Large intestine (tissue), 12 donors: Measurements from ENCODE around the gene TMEM92. TPM values are rescaled to one million over a fixed set of nuclear protein-coding genes. Genes with fewer than 3 reads are reported as not detected.

Source experiments
- DNase-seq, 2 donors: peaks; one replicate each; pipeline versions ENCODE4 v3.0.0 to v3.0.0-alpha.2; 2013
- H3K27ac ChIP-seq: one replicate; pipeline ENCODE4 v1.5.1; 2013; ENCODE audit warnings: low read length
- H3K27me3 ChIP-seq: 2 replicates; pipeline ENCODE4 v1.6.1; 2013; ENCODE audit warnings: low read length; ENCODE audit not compliant: control insufficient read depth, insufficient read depth
- H3K36me3 ChIP-seq: 2 replicates; pipeline ENCODE4 v1.6.1; 2013; ENCODE audit warnings: low read length; ENCODE audit not compliant: control insufficient read depth, insufficient read depth
- H3K4me1 ChIP-seq: one replicate; pipeline ENCODE4 v1.6.1; 2013; ENCODE audit warnings: low read length; ENCODE audit not compliant: control insufficient read depth, insufficient read depth
- H3K4me3 ChIP-seq: one replicate; pipeline ENCODE4 v1.5.1; 2013; ENCODE audit warnings: low read length
- H3K9me3 ChIP-seq: one replicate; pipeline ENCODE4 v1.6.1; 2013; ENCODE audit warnings: mild to moderate bottlenecking, low read depth, low read length, moderate library complexity; ENCODE audit not compliant: control insufficient read depth
- WGBS: methylation state at CpG from one replicate; pipeline ENCODE4 v1.1.5; 2013; ENCODE audit warnings: low lambda C conversion rate; ENCODE audit not compliant: insufficient coverage; 5-methylcytosine and 5-hydroxymethylcytosine counted together
- long read RNA-seq, 11 donors: transcript quantifications; one replicate each; lab custom pipeline, GENCODE V29; 2026
- polyA plus RNA-seq: library from polyadenylated mRNA; unstranded; fragments of 120-200 nt; gene quantifications from one replicate; pipeline ENCODE4 v1.2.1, GENCODE V29; 2013

The TMEM92 gene
- 75.9 TPM for polyA plus RNA-seq
- long read RNA-seq, donor 1, transcript TMEM92-202 (5 exons, 573 nt): major isoform, 14 of 15 reads
- long read RNA-seq, donor 1, partial matches to known transcripts: 0 of 15 reads
- long read RNA-seq, donor 1, other reads (novel, unspliced or antisense): 0 of 15 reads
- long read RNA-seq, donor 2, transcript TMEM92-202 (5 exons, 573 nt): major isoform, 27 of 36 reads
- long read RNA-seq, donor 2, partial matches to known transcripts: 0 of 36 reads
- long read RNA-seq, donor 2, other reads (novel, unspliced or antisense): 9 of 36 reads
- long read RNA-seq, donor 3: 0 reads
- long read RNA-seq, donor 4: 0 reads
- long read RNA-seq, donor 5, transcript TMEM92-202 (5 exons, 573 nt): major isoform, 9 of 9 reads
- long read RNA-seq, donor 5, partial matches to known transcripts: 0 of 9 reads
- long read RNA-seq, donor 5, other reads (novel, unspliced or antisense): 0 of 9 reads
- long read RNA-seq, donor 6, transcript TMEM92-202 (5 exons, 573 nt): major isoform, 32 of 44 reads
- long read RNA-seq, donor 6, partial matches to known transcripts: 12 of 44 reads
- long read RNA-seq, donor 6, other reads (novel, unspliced or antisense): 0 of 44 reads
- long read RNA-seq, donor 7, transcript TMEM92-202 (5 exons, 573 nt): major isoform, 5 of 5 reads
- long read RNA-seq, donor 7, partial matches to known transcripts: 0 of 5 reads
- long read RNA-seq, donor 7, other reads (novel, unspliced or antisense): 0 of 5 reads
- long read RNA-seq, donor 8, transcript TMEM92-202 (5 exons, 573 nt): major isoform, 38 of 55 reads
- long read RNA-seq, donor 8, partial matches to known transcripts: 12 of 55 reads
- long read RNA-seq, donor 8, other reads (novel, unspliced or antisense): 5 of 55 reads
- long read RNA-seq, donor 9, transcript TMEM92-202 (5 exons, 573 nt): major isoform, 26 of 34 reads
- long read RNA-seq, donor 9, partial matches to known transcripts: 8 of 34 reads
- long read RNA-seq, donor 9, other reads (novel, unspliced or antisense): 0 of 34 reads
- long read RNA-seq, donor 10, transcript TMEM92-202 (5 exons, 573 nt): major isoform, 35 of 37 reads
- long read RNA-seq, donor 10, partial matches to known transcripts: 0 of 37 reads
- long read RNA-seq, donor 10, other reads (novel, unspliced or antisense): 0 of 37 reads
- long read RNA-seq, donor 11, transcript TMEM92-202 (5 exons, 573 nt): major isoform, 21 of 27 reads
- long read RNA-seq, donor 11, partial matches to known transcripts: 0 of 27 reads
- long read RNA-seq, donor 11, other reads (novel, unspliced or antisense): 6 of 27 reads

GRCh38 chr17:50274142-50274896, at the start of gene TMEM92:
Gene TMEM92, plus strand, starts transcription at chr17:50274466. Its CDS starts 36 bp downstream, at chr17:50274502.
- Histone ChIP-seq H3K9me3 (no peaks in the 10 kb centered on the region), H3K36me3 (peaks cover 12% of the 10 kb centered on the region), H3K4me1 (peaks cover 63% of the 10 kb centered on the region), H3K27ac (peak within 1 kb of the TSS; percentile 99), H3K27me3 (no peaks in the 10 kb centered on the region), H3K4me3 (peak within 1 kb of the TSS; percentile 71)
- WGBS: 0% methylated on average over 1 of the region's 23 CpGs
- DNase-seq: peak; percentile 91 to 96

- Histone ChIP-seq H3K4me3 (no peak overlapping the region), H3K4me1 (no peaks in the 10 kb centered on the region), H3K9me3 (peaks cover 2% of the 10 kb centered on the region), H3K27ac (no peak overlapping the region), H3K27me3 (no peaks in the 10 kb centered on the region), H3K36me3 (no peaks in the 10 kb centered on the region)
- DNase-seq: no peak
- WGBS: no CpG with 5 or more reads among the region's 3 CpGs
These were observed 48.5 kb upstream of the TMEM92 start for GRCh38 chr17:50225701-50226240.

- no peak for DNase-seq
These were observed 39.7 kb upstream of the TMEM92 start for GRCh38 chr17:50234581-50234980.

GRCh38 chr17:50237901-50238300, 36.4 kb upstream of the TMEM92 start:
- WGBS: no CpG with 5 or more reads among the region's 2 CpGs
- Histone ChIP-seq H3K27ac (no peak overlapping the region), H3K36me3 (no peaks in the 10 kb centered on the region), H3K4me3 (no peak overlapping the region), H3K9me3 (peaks cover 3% of the 10 kb centered on the region), H3K4me1 (no peaks in the 10 kb centered on the region), H3K27me3 (no peaks in the 10 kb centered on the region)
- no peak for DNase-seq

More at GRCh38 chr17:50234581-50234980, 39.7 kb upstream of the TMEM92 start:
- Histone ChIP-seq H3K36me3 (no peaks in the 10 kb centered on the region), H3K4me3 (no peak overlapping the region), H3K9me3 (peaks cover 3% of the 10 kb centered on the region), H3K27ac (no peak overlapping the region), H3K27me3 (no peaks in the 10 kb centered on the region), H3K4me1 (no peaks in the 10 kb centered on the region)

- DNase-seq: no peak
- H3K4me1 ChIP-seq: no peaks in the 10 kb centered on the region
- H3K27me3 ChIP-seq: no peaks in the 10 kb centered on the region
- H3K27ac ChIP-seq: no peak overlapping the region
- H3K4me3 ChIP-seq: no peak overlapping the region
- WGBS: 40% methylated on average over 1 of the region's 9 CpGs
- no peaks in the 10 kb centered on the region for H3K36me3 ChIP-seq
- peaks cover 3% of the 10 kb centered on the region for H3K9me3 ChIP-seq
These were observed 35.5 kb upstream of the TMEM92 start for GRCh38 chr17:50238601-50239280.

GRCh38 chr17:50239937-50240336, 34.3 kb upstream of the TMEM92 start:
- WGBS: 74% methylated on average over 2 of the region's 4 CpGs
- no peaks in the 10 kb centered on the region for H3K36me3 ChIP-seq
- no peaks in the 10 kb centered on the region for H3K9me3 ChIP-seq
- no peak for DNase-seq
- H3K4me1 ChIP-seq: no peaks in the 10 kb centered on the region
- H3K27me3 ChIP-seq: no peaks in the 10 kb centered on the region
- no peak overlapping the region for H3K4me3 ChIP-seq
- no peak overlapping the region for H3K27ac ChIP-seq

- no peak overlapping the region for H3K27ac ChIP-seq
These were observed 33.4 kb upstream of the TMEM92 start for GRCh38 chr17:50240851-50241250.

GRCh38 chr17:50241431-50241830, 32.8 kb upstream of the TMEM92 start:
- Histone ChIP-seq H3K4me3 (no peak overlapping the region), H3K9me3 (no peaks in the 10 kb centered on the region), H3K27ac (no peak overlapping the region), H3K27me3 (no peaks in the 10 kb centered on the region), H3K4me1 (no peaks in the 10 kb centered on the region), H3K36me3 (no peaks in the 10 kb centered on the region)
- no peak for DNase-seq
- 100% methylated on average over 2 of the region's 5 CpGs for WGBS

More at GRCh38 chr17:50240851-50241250, 33.4 kb upstream of the TMEM92 start:
- DNase-seq: no peak
- no peak overlapping the region for H3K4me3 ChIP-seq
- no peaks in the 10 kb centered on the region for H3K4me1 ChIP-seq
- WGBS: no CpG with 5 or more reads among the region's 1 CpG
- H3K36me3 ChIP-seq: no peaks in the 10 kb centered on the region
- H3K9me3 ChIP-seq: no peaks in the 10 kb centered on the region
- H3K27me3 ChIP-seq: no peaks in the 10 kb centered on the region

- no peak for DNase-seq
- H3K27ac ChIP-seq: no peak overlapping the region
- no peaks in the 10 kb centered on the region for H3K36me3 ChIP-seq
- no peak overlapping the region for H3K4me3 ChIP-seq
- peaks cover 5% of the 10 kb centered on the region for H3K9me3 ChIP-seq
- no peaks in the 10 kb centered on the region for H3K27me3 ChIP-seq
- no CpG with 5 or more reads among the region's 6 CpGs for WGBS
- H3K4me1 ChIP-seq: no peaks in the 10 kb centered on the region
These were observed 29.5 kb upstream of the TMEM92 start for GRCh38 chr17:50244771-50245170.
